Measurements from ENCODE around the gene KRT76.

The KRT76 gene

GRCh38 chr12:52805000-52805399, 27.9 kb upstream of the KRT76 start:
- no peak overlapping the region for H3K9ac ChIP-seq (ENCODE audit: low read length)

GRCh38 chr12:52802442-52802841, 25.3 kb upstream of the KRT76 start:
- no peak overlapping the region for H3K27ac ChIP-seq (ENCODE audit: low read length)
- H3K36me3 ChIP-seq (replicated peaks; ENCODE audit: low read depth, low read length): no peaks in the 10 kb centered on the region
- H3K4me1 ChIP-seq (ENCODE audit: low read length): no peaks in the 10 kb centered on the region
- H3K9me3 ChIP-seq (ENCODE audit: insufficient read depth, low read length): no peaks in the 10 kb centered on the region
- no peak overlapping the region for H3K9ac ChIP-seq (ENCODE audit: low read length)
- H3K4me3 ChIP-seq (ENCODE audit: low read length): no peak overlapping the region
- H3K27me3 ChIP-seq (ENCODE audit: low read depth, low read length): peaks cover 11% of the 10 kb centered on the region; the same call in 1 of the 2 replicates
- H3K79me2 ChIP-seq (ENCODE audit: low read length): no peaks in the 10 kb centered on the region
- no peak overlapping the region for H3K4me2 ChIP-seq (ENCODE audit: low read length)
- H2AFZ ChIP-seq (ENCODE audit: low read depth, low read length): no peak overlapping the region
- TF ChIP-seq, protein P1, sequence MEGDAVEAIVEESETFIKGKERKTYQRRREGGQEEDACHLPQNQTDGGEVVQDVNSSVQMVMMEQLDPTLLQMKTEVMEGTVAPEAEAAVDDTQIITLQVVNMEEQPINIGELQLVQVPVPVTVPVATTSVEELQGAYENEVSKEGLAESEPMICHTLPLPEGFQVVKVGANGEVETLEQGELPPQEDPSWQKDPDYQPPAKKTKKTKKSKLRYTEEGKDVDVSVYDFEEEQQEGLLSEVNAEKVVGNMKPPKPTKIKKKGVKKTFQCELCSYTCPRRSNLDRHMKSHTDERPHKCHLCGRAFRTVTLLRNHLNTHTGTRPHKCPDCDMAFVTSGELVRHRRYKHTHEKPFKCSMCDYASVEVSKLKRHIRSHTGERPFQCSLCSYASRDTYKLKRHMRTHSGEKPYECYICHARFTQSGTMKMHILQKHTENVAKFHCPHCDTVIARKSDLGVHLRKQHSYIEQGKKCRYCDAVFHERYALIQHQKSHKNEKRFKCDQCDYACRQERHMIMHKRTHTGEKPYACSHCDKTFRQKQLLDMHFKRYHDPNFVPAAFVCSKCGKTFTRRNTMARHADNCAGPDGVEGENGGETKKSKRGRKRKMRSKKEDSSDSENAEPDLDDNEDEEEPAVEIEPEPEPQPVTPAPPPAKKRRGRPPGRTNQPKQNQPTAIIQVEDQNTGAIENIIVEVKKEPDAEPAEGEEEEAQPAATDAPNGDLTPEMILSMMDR (IDR thresholded peaks at IDR 0.05; ENCODE audit: low read depth, low read length): no peak
- no peak for TF ChIP-seq EZH2phosphoT487 (IDR thresholded peaks at IDR 0.05; ENCODE audit: low read depth)
- no peaks in the 10 kb centered on the region for H4K20me1 ChIP-seq (ENCODE audit: insufficient read depth, low read length)

More at GRCh38 chr12:52805000-52805399, 27.9 kb upstream of the KRT76 start:
- Histone ChIP-seq H3K79me2 (ENCODE audit: low read length) (no peaks in the 10 kb centered on the region), H4K20me1 (ENCODE audit: insufficient read depth, low read length) (no peaks in the 10 kb centered on the region), H3K27ac (ENCODE audit: low read length) (no peak overlapping the region), H3K4me2 (ENCODE audit: low read length) (no peak overlapping the region), H2AFZ (ENCODE audit: low read depth, low read length) (no peak overlapping the region), H3K4me3 (ENCODE audit: low read length) (no peak overlapping the region), H3K27me3 (ENCODE audit: low read depth, low read length) (peaks cover 22% of the 10 kb centered on the region; the same call in 1 of the 2 replicates), H3K4me1 (ENCODE audit: low read length) (no peaks in the 10 kb centered on the region), H3K36me3 (replicated peaks; ENCODE audit: low read depth, low read length) (no peaks in the 10 kb centered on the region), H3K9me3 (ENCODE audit: insufficient read depth, low read length) (no peaks in the 10 kb centered on the region)
- TF ChIP-seq, protein P1 (IDR thresholded peaks at IDR 0.05; ENCODE audit: low read depth, low read length): no peak
- TF ChIP-seq EZH2phosphoT487 (IDR thresholded peaks at IDR 0.05; ENCODE audit: low read depth): no peak

GRCh38 chr12:52801773-52802172, 24.6 kb upstream of the KRT76 start:
- no peaks in the 10 kb centered on the region for H4K20me1 ChIP-seq (ENCODE audit: insufficient read depth, low read length)
- no peaks in the 10 kb centered on the region for H3K79me2 ChIP-seq (ENCODE audit: low read length)
- no peak overlapping the region for H3K9ac ChIP-seq (ENCODE audit: low read length)
- no peaks in the 10 kb centered on the region for H3K36me3 ChIP-seq (replicated peaks; ENCODE audit: low read depth, low read length)
- H2AFZ ChIP-seq (ENCODE audit: low read depth, low read length): no peak overlapping the region
- H3K9me3 ChIP-seq (ENCODE audit: insufficient read depth, low read length): no peaks in the 10 kb centered on the region
- H3K4me3 ChIP-seq (ENCODE audit: low read length): no peak overlapping the region
- no peak for TF ChIP-seq EZH2phosphoT487 (IDR thresholded peaks at IDR 0.05; ENCODE audit: low read depth)
- TF ChIP-seq, protein P1 (IDR thresholded peaks at IDR 0.05; ENCODE audit: low read depth, low read length): no peak
- peaks cover 11% of the 10 kb centered on the region; the same call in 1 of the 2 replicates for H3K27me3 ChIP-seq (ENCODE audit: low read depth, low read length)
- H3K4me1 ChIP-seq (ENCODE audit: low read length): no peaks in the 10 kb centered on the region
- H3K4me2 ChIP-seq (ENCODE audit: low read length): no peak overlapping the region
- no peak overlapping the region for H3K27ac ChIP-seq (ENCODE audit: low read length)

DNA sequence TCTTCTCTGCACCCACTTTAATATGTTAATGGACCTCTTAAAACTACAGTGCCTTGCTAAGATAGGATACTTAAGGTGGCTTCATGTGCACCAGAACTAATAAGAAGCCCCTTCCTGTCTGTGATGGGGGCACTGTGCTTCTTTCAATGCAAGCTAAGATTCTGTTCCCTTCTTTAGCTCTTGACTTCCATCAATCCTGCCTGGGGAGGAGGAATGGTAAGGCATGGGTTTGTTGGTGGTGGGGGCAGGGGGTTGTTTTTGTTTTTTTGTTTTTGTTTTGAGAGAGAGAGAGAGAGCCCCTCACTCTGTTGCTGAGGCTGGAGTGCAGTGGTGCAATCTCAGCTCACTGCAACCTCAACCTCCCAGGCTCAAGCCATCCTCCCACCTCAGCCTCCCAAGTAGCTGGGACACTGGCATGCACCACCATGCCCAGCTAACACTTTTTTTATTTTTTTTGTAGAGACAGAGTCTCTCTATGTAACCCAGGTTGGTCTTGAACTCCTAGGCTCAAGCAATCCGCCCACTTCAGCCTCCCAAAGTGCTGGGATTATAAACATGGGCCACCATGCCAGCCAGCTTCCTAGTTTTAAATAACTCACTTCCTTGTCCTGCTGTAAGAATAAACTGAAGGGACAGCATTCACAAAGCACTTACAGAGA, 23.2 kb upstream of the KRT76 start:
- H3K79me2 ChIP-seq (ENCODE audit: low read length): no peaks in the 10 kb centered on the region
- H3K4me3 ChIP-seq (ENCODE audit: low read length): no peak overlapping the region
- H4K20me1 ChIP-seq (ENCODE audit: insufficient read depth, low read length): no peaks in the 10 kb centered on the region
- no peak overlapping the region for H3K4me2 ChIP-seq (ENCODE audit: low read length)
- H3K27me3 ChIP-seq (ENCODE audit: low read depth, low read length): peaks cover 14% of the 10 kb centered on the region; the same call in 1 of the 2 replicates
- no peaks in the 10 kb centered on the region for H3K36me3 ChIP-seq (replicated peaks; ENCODE audit: low read depth, low read length)
- H3K9ac ChIP-seq (ENCODE audit: low read length): no peak overlapping the region
- no peak overlapping the region for H2AFZ ChIP-seq (ENCODE audit: low read depth, low read length)
- no peaks in the 10 kb centered on the region for H3K4me1 ChIP-seq (ENCODE audit: low read length)
- H3K27ac ChIP-seq (ENCODE audit: low read length): no peak overlapping the region
- H3K9me3 ChIP-seq (ENCODE audit: insufficient read depth, low read length): no peaks in the 10 kb centered on the region
- TF ChIP-seq, protein P1 (IDR thresholded peaks at IDR 0.05; ENCODE audit: low read depth, low read length): no peak
- no peak for TF ChIP-seq EZH2phosphoT487 (IDR thresholded peaks at IDR 0.05; ENCODE audit: low read depth)
